ENCODE data around the gene C5. TPM values are rescaled to one million over a fixed set of nuclear protein-coding genes. Genes with fewer than 3 reads are reported as not detected.

C5 gene
- total RNA-seq, 1 donor from 2014 or later: 0.83 TPM

DNA sequence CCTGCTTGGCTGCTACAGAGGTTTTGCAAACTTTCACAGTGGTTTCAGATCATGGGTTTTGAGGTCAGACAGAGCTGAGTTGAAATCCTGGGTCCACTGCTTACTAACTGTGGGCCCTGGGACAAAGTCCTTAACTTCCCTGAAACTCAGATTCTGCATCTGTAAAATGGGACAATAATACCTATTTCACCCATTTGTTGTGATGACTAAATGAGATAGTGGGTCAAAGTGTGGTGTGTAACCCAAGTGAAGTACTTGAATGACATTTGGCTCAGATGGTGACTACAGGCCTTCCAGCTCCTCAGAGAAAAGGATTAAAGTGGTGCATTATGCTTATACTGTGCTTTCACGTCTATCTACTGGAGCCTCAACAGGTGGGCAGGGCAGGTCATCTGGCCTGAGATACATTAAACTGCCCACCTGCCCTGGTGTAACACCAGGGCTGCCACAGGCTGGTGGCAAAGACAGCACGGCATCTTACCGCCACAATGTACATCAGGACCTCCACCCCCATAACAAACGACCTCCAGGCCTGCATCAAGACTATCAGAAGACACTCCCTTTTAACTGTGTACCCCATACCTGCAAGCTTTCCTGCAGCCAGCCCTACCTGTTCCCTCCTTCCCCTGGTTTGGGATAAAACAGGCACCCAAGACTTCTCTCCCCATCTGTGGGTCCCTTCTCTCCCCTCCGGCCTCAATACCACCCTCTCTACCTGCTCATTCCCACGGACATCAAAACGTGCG is 122.6 kb downstream of the C5 start:
- intact Hi-C loops (cut with micrococcal nuclease): loop anchor here (2.0 kb wide), 6 partner anchors 23 to 273 kb away; partner anchors contain the start of genes CNTRL, FBXW2, MEGF9 and RAB14

DNA sequence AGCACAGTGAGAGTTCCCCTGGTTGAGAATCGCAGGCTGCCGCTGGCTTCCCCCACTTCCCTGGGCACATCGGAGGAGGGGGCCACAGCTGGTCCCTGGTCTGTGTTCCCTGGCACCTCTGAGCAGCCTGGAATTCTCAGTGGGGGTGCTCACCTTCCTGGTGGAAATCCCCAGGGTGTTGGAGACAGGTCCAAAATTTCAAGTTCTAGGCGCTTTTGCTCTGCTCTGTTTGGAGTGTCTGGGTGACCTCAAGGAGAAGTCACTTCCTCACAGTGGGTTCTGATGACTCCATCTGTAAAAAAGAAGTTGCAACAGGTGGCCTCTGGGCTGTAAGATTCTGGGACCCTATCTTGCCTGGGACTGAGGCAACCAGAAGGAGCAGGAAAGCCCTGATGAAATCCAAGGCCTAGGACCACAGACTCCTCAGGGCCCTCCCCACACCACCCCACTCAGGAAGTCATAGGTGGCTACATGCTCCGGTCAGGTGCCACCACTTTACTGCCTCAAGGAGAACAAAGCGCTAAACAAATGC is 123.6 kb downstream of the C5 start, which contains the start of gene TRAF1:
Gene TRAF1 (minus strand): TSS at position 400 of the 532 bp plus-strand sequence. CDS start 721 bp downstream, outside the sequence.
- intact Hi-C loops (cut with micrococcal nuclease): loop anchor here (1.0 to 2.0 kb wide), 8 partner anchors 10 to 274 kb away; partner anchors contain the start of genes CNTRL, FBXW2, MEGF9 and RAB14

DNA sequence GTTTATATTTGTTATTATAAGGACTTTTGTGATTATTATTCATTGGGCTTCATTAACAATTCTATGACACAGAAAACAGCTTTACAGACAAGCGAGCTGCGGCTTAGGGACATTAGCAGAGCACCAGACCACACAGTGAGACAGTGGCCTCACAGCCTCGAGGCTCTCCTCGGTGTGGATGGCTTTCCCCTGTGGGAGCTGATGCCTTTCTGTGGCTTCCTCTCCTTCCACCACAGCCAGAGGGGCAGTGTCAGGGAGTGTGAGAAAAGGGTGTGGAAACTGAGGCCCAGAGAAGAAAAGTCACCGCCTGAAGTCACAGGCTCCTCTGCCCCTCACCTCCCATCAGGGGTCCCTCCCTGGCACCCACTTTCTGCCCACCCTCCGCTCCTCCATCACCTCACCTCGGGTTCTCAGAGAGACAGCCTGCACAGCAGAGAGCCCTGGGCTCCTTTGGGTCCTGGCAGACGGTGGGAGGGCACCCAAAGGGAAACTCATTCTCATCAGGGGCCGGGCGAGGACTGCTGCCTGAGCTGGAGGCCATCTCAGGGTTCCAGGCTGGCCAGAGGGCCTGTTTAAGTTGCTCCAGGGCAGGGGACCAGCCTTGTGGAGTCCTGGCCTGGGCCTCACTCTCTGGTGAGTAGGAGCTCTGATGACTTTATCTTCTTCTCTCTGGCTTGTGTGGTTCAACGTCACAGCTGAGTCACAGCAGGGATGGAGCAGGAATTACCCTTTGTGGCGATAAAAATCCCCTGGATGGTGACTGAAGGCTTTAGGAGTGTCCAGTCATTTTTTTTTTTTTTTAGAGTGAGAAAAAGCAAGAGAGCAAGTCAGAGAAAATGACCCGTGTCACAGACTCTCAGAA is 124.3 kb downstream of the C5 start:
- intact Hi-C loops (cut with micrococcal nuclease): loop anchor here (1.0 to 2.0 kb wide), 10 partner anchors 9 to 275 kb away; partner anchors contain the start of genes CNTRL, FBXW2, MEGF9 and RAB14

DNA sequence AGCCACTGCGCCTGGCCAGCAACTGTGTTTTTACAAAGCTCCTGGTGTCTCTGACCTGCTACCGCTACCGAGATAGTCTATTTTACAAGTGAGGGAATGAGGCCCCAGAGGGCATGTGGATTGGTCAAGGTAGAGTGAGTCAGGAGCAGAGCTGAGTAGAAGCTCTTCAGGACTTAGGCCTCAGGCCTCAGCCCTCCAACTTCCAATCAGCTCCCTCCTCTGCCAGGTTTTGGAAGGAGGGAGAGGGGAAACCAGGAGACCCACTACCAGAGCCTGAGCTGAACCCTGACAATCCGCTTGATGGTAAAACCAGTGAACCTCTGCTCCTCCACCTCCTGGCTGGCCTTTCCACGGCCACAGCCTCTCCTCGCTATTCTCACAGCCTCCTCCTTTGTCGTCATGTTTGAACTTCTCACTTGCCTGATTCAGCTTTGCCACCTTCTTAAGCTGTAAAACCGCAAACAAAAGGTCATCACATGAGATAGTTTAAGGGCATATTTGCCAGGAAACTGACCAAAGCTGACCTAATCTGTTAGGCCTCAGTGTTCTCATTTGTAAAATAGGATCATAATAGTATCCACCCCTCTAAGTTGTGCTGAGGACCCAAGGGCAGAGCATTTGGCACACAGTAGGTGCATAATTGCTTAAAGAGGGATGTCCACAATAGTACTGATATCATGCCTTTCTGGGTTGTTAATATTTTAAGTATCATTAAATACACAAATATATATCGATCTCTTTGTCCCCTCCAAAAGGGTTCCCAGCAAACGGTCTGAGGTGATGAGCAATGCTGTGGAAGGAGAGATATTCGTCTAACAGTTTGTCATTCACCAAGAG is 125.2 kb downstream of the C5 start:
- intact Hi-C loops (cut with micrococcal nuclease): loop anchor here (1.0 to 2.0 kb wide), 2 partner anchors 9 to 14 kb away; no protein-coding TSS in a partner anchor

DNA sequence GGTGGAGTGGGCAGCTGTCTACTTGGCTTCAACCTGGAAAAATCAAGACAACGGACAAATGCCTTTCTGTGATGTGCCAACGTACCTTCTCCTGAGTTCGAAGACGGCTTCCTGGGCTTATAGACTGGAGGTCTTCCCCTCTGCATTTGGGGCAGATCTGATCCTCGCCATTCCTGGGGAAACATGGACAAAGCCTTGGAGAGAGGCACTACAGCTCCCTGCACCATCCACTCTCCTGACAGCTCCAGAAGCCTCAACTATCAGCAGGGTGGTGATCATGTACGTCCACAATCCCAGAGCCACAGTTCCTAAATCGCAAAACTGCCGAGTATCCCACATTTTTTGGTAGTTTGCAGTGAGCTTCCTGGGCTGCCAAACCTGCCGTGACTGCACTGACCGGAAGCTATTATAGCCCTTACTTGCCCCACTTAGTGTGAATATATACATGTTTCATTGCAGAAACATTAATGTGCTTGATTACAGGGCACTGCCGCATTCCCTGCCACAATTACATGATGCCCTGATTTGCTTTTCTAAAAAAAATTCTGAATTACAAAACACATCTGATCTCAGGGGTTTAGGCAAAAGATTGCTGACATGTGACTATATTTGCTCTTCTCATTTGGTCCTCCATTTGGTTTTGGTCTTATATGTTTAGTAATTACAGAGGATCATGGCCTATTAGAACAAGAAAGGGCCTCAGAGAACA is 126.3 kb downstream of the C5 start:
- intact Hi-C loops (cut with micrococcal nuclease): loop anchor here (2.0 kb wide), 1 partner anchor 13 kb away; no protein-coding TSS in a partner anchor

DNA sequence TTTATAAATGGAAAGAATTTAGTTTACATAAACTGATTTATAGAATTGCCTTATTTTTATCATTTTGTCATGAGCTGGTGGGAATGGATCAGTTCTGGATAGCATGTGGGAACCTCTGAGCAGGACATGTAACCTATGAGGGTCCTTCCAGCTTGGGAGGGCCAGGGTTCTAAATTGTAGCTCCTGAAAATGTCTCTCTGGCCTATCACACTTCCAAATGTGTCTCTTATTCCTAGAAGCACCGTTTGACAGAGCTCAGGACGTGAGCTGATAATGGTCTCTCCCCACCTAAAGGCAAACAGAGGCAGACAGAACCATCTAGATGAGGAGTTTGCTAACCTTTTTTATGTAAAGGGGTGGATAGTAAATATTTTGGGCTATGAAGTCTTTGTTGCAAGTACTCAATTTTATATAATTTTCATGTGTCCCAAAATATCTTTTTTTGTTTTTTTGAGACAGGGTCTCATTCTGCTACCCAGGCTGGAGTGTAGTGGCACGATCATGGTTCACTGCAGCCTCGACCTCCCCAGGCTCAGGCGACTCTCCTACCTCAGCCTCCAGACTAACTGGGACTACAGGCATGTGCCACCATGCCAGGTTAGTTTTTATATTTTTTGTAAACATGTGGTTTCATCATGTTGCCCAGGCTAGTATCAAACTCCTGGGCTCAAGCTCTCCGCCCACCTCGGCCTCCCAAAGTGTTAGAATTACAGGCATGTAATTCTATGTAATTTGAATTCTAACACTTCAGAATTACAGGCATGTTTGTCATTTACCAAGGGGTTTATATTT is 127.5 kb downstream of the C5 start:
- intact Hi-C loops (cut with micrococcal nuclease): no loop called here

DNA sequence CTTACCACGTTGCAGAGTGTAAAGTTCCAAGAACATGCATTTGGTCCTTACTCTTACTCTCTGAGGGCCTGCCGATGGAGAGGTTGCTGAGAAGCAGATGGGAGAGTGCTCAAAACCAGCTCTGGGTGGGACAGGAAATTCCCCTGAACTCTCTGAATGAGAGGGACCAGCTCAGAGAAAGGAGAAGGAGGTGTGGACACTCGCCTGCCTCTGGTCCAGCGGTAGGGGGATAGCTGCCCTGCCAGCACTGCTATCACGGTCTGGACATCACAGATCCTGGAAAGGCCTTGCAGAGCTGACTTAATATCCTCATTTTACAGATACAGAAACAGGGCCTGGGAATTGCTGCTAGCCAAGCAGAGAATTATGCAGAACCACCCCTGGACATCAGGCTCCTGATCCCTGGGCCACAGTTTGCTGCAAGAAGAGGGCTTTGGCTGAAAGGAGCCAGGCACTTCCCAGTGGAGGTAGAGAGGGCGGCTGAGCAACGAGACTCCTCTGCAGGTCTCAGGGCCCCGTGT is 128.4 kb downstream of the C5 start:
- intact Hi-C loops (cut with micrococcal nuclease): no loop called here

DNA sequence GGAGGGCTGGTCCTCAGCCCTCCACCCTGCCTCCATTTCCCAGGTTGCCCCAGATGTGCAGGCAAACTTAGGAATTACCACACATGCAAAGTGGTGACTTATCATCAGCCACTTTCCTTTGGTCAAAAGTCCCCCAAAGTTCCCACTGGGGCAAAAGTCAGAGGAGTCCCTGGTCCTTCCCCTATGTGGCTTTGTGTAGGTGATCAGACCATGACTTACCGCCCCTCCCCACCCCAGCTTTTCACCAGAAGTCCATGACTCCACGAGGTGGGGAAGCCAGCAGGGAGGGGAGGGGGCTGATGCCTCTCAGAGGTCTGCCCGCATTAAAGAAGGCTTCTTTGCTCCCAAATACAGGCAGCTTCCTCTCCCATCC is 129.3 kb downstream of the C5 start:
- intact Hi-C loops (cut with micrococcal nuclease): no loop called here

DNA sequence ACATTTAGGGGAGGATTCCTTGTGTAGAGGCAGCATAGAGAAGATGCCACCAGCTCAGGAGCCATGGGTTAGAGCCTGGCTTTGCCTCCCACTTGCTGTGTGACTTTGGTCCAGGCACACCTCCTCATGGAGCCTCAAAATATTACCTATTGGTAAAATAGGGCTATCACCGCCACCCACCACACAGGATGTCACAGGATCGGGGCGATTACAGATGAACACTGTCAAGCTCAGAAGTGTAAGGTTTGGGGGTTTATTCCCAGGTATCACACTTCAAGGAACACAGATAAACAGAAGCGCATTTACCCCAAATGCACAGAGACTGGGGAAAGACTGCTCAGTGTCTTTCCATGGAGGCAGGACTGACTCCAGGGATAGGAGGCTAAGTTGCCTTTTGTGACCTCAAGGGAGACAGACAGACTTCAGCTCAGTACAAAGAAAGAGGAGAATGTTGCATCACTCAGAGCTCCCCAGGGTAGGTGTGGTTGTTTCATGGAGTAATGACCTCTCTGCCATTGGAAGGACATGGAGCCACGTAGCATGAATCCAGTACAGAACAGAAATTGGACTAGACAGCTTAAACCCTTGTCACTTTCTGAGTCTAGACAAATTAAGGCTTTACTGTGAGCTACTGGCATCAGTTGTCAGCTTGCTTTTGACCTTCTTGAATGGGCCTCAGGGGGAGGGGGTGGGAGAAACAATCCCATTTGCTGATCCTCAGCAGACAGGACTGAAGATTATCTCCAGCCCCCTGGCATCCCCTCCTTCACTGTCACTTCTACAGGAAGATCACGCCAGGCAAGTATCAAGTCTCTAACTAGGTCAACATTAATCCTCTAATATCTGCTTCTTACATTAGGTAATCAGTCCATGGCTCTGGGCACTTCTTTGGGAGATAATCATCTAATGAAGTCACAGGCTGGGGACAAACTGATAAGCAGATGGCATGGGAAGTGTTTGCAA is 130.0 kb downstream of the C5 start:
- intact Hi-C loops (cut with micrococcal nuclease): no loop called here

DNA sequence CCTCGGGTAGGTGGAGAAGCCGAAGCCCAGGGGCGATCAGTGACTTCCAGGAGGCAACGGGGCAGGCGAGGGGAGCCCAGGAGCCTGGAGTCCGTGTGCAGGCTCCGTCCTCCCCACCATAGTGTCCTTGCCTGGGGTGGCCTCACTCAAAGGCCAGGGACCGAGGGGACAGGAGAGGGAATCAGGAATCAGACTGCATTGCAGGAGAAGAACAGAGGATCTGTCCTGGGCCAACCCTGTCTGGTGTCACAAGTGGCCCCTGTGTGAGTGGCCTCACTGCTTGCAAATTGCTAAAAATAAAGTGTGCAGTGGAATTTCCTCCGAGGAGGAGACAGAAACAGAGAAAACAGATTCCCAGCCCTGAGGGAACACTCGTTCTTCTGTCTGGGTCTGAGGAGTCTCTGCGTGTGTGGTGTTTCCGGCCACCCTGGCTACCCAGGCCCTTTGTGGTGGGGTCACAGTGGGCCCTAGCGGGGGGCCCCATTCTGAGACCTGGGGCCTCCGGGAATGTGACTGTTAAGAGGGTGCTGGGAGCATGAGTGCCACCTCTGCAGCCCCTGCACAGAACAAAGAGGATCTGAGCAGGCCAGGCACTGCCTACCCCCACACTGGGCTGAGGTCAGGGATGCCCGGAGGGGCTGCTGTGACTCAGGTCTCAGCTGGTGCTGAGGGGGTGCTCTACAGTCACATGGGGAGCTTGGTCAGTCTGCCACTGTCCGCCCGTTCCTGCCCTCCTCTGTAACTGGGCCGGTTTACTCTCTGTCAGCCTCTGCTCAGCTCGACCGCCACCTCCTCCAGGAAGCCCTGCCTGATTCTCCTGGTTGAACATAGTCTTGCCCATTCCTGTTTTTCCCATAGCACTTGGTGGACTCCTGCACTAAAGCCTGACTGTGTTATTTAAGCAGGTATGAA is 130.9 kb downstream of the C5 start:
- intact Hi-C loops (cut with micrococcal nuclease): no loop called here

DNA sequence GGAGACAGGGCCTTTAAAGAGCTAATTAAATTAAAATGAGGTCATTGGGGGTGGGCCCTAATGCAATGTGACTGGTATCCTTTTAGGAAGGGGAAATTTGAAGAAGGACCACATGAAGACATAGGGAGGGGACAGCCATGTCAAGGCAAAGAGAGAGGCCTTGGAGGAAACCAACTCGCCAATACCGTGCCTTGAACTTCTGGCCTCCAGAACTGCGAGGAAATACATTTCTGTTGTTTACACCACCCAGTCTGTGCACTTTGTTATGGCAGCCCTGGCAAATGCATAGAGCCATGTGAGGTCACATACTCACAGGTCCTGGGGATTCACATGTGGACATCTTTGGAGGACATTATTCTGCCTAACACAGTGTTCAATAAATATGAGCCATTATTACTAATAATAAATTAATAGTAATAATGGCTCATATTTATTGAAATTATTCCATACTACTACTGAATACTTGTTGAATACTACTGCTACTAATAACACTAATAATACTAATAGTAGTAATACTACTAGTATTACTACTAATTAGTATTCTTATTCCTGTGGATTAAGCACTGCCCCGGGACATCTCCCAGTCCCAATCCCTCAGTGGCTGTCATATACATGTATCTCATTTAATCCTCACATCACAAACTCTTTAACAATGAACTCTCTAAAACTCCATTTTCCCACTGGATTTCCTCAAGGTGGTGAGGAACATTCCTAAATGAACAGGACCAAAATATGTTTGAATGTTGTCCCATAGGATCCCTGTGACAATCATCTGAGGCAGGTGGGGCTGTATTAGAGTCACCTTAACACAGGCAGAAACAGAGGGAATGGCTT is 131.9 kb downstream of the C5 start:
- intact Hi-C loops (cut with micrococcal nuclease): no loop called here

DNA sequence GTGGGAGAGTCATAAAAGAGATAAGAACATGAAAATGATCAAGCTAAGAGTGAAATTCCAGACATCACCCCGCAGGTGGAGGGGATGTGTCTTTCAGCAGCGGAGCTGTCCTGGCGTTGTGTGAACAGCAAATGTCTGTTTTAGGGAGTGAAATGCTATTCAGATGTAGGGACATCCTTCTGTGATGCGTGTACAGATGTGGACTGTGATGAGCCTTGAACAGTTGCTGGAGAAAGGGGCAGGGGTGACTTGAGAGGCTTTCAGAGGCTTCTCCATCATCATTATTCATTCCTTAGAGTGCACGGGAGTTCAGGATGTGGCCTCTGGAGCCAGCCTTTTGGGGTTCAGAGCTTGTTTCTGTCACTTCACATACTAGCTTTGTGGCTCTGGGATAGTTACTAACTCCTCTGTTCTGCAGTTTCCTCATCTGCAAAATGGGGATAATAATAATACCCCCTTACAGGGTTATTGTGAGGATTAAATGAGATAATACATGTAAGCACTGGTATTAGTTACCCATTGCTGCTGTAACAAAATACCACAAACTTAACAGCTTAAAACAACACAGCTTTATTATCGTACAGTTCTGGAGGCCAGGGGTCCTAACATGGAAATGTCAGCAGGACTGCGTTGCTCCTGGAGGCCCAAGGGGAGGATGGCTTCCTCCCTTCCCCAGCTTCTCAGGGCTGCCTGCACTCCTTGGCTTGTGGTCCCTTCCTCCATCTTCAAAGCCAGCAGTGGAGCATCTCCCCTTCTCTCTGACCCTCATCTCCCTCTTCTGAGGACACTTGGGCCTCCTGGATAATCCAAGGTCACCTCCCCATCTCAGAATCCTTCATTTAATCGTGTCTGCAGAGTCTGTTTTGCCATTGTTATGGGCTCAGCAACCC is 132.8 kb downstream of the C5 start:
- intact Hi-C loops (cut with micrococcal nuclease): loop anchor here (1.0 kb wide), 5 partner anchors 8 to 25 kb away; no protein-coding TSS in a partner anchor

DNA sequence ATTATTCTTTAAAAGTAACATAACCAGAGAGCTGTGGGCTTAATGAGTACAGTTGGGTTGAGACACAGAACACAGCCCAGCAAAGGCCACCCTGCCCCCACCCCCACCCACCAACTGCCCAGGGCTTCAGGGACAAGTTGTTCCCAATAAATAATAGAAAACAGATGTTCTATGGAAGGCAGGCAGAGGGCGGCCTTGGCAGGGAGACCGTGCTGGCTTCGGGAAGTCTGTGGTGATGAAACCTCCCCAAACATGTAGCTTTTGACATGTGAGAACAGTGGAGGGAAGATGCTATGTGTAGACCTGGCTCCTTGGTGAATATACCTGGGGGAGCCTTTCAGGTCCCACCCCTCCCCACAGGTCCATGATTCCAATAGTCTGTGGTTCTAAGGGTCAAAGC is 133.5 kb downstream of the C5 start:
- intact Hi-C loops (cut with micrococcal nuclease): loop anchor here (1.0 kb wide), 5 partner anchors 9 to 24 kb away; no protein-coding TSS in a partner anchor

DNA sequence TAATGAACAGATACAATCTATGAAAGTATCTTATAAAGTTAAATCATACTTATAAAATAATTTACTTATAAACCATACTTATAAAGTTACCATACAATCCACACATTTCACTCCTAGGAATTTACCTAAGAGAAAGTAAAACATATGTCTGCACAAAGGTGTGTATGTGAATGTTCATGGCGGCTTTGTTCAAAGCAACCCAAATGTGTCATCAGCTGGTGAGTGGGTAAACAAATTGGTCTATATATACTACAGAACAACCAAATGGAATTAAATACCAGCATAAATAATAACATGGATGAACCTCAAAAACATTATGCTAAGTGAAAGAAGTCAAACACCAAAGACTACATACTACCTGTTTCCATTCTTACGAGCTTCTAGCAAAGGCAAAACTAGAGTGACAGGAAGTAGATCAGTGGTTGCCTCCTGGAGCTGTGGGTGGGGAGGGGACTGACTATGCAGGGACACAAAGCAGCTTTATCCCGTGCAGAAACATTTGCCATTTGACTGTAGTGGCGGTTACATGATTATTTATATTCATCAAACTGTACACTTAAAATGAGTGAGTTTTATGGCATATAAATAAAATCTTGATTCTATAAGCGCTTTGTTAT is 134.1 kb downstream of the C5 start:
- intact Hi-C loops (cut with micrococcal nuclease): loop anchor here (1.0 kb wide), 5 partner anchors 9 to 24 kb away; no protein-coding TSS in a partner anchor

All from T-helper 1 cell treated with Interleukin-12 subunit alpha and Interleukin-12 subunit beta and Interleukin-4 antibody, amounts not matched to agents 30 ng/mL and 1 ng/mL, for 36 hours (primary cell).